NCI-H128 (cell line): ENCODE measurements around the gene CERS6.

Experiments
- DNase-seq: peaks from one replicate; lab custom pipeline; 2025; ENCODE audit not compliant: unreplicated experiment; lab: John Stamatoyannopoulos, UW

CERS6 gene

GRCh38 chr2:168793596-168793995, 337.5 kb downstream of the CERS6 start:
- DNase-seq, result no peak

GRCh38 chr2:168794968-168795367, 338.9 kb downstream of the CERS6 start:
- DNase-seq, result no peak

- no peak for DNase-seq
Measured at GRCh38 chr2:168796090-168796577, 340.1 kb downstream of the CERS6 start.

- DNase-seq, result no peak
Measured at GRCh38 chr2:168796583-168797285, 340.7 kb downstream of the CERS6 start.

GRCh38 chr2:168797286-168797655, 341.2 kb downstream of the CERS6 start:
- no peak for DNase-seq

- no peak for DNase-seq
Measured at GRCh38 chr2:168798076-168798887, 342.2 kb downstream of the CERS6 start.

GRCh38 chr2:168798888-168799410, 342.9 kb downstream of the CERS6 start:
- DNase-seq, result no peak

- DNase-seq, result no peak
Measured at GRCh38 chr2:168801471-168801870, 345.4 kb downstream of the CERS6 start.

GRCh38 chr2:168801961-168802858, 346.1 kb downstream of the CERS6 start, which contains the start of gene NOSTRIN:
Gene NOSTRIN, plus strand, starts transcription at chr2:168802637. Its CDS starts 10 bp downstream, at chr2:168802647.
- DNase-seq, result no peak

GRCh38 chr2:168802859-168803725, 347.0 kb downstream of the CERS6 start:
- no peak for DNase-seq

GRCh38 chr2:168804214-168804613, 348.1 kb downstream of the CERS6 start:
- no peak for DNase-seq

GRCh38 chr2:168805615-168806014, 349.5 kb downstream of the CERS6 start:
- no peak for DNase-seq

GRCh38 chr2:168809537-168809936, 353.5 kb downstream of the CERS6 start:
- no peak for DNase-seq

GRCh38 chr2:168810235-168810634, 354.2 kb downstream of the CERS6 start:
- DNase-seq, result no peak

- no peak for DNase-seq
Measured at GRCh38 chr2:168811696-168812095, 355.6 kb downstream of the CERS6 start.

GRCh38 chr2:168814046-168814445, 358.0 kb downstream of the CERS6 start:
- DNase-seq, result no peak

- no peak for DNase-seq
Measured at GRCh38 chr2:168814939-168815907, 359.2 kb downstream of the CERS6 start.

- no peak for DNase-seq
Measured at GRCh38 chr2:168816369-168816768, 360.3 kb downstream of the CERS6 start.
